CD4-positive, alpha-beta T cell treated with Interferon gamma for 1 hour (primary cell): ENCODE results near the gene CHCHD1.
"Not testable (repeated sequence)": the region's sequence is repeated elsewhere in the genome, so short reads cannot be mapped to it uniquely, and the experiment has no call there.

ENCODE experiments used
- DNase-seq: peaks from one replicate; pipeline ENCODE4 v3.0.0-alpha.2; 2020

Gene CHCHD1

GRCh38 chr10:73781879-73782748, at the start of gene CHCHD1:
TSS of gene CHCHD1 (plus strand) at chr10:73782048. CDS start at chr10:73782076, 28 bp downstream.
- peak; percentile 83 for DNase-seq

- DNase-seq, result no peak
These were observed 49.4 kb upstream of the CHCHD1 start for GRCh38 chr10:73732426-73732825.

- DNase-seq, result no peak
These were observed 48.8 kb upstream of the CHCHD1 start for GRCh38 chr10:73732931-73733623.

GRCh38 chr10:73734028-73734720, 47.7 kb upstream of the CHCHD1 start:
- DNase-seq, result no peak

DNA sequence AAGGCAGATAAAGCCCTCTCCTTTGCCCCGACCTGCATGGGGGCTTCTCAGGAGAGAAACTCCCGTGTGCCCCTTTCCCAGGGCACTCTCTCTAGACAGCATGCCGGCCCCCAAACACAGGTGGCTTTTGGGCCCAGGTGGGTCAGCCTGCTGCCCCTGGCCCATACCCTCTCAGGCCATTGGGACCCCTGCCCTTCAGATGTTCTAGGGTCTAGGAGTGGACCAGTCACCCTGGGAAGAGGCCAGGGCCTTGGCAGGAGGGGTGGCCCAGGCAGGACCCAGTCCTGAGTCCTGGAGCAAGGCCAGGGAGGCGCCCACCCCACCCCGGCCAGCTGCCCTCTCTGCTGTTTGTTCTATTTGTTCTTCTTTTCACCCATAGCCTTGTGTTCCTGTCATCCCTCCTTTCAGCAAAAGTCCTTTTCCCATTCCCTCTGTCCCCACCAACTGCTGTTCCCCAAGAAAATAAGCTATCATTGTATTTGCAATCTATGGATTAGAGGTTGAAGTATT, 47.0 kb upstream of the CHCHD1 start:
- no peak for DNase-seq

DNA sequence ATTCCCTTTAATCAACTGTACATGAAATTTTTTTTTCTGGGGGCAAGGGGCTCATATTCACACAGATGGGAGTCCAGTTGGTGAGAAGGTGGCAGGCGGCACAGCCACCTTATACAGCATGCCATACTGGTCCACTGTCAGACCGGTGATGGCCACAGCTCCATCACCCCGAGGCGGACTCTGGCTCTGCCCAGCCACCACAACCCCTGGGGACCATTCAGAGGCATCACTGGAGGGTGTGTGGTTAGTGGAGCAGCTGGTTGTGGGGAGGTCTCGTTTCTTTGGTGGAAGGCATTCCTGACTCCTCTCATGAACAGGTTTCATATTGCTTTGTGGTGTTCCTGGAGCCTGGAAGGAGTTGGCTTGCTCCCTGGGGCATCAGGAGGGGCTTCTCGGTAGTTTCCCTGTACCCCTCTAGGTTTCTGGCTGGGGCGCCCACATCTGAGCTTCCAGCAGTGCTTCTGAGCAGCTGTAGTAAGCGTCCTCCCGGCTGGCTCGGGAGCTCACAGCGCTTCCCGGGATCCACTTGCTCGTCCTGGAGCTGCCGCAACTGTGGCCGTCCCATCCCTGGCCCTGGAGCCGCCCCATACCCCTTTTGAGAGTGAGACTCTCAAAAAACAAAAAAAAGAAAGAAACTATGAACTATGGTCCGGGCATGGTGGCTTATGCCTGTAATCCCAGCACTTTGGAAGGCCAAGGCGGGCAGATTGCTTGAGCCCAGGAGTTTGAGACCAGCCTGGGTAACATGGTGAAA, 41.2 kb upstream of the CHCHD1 start:
- DNase-seq, result not testable (repeated sequence)

GRCh38 chr10:73742454-73742734, 39.5 kb upstream of the CHCHD1 start:
- DNase-seq, result no peak

GRCh38 chr10:73743327-73743904, 38.4 kb upstream of the CHCHD1 start:
- DNase-seq, result no peak

DNA sequence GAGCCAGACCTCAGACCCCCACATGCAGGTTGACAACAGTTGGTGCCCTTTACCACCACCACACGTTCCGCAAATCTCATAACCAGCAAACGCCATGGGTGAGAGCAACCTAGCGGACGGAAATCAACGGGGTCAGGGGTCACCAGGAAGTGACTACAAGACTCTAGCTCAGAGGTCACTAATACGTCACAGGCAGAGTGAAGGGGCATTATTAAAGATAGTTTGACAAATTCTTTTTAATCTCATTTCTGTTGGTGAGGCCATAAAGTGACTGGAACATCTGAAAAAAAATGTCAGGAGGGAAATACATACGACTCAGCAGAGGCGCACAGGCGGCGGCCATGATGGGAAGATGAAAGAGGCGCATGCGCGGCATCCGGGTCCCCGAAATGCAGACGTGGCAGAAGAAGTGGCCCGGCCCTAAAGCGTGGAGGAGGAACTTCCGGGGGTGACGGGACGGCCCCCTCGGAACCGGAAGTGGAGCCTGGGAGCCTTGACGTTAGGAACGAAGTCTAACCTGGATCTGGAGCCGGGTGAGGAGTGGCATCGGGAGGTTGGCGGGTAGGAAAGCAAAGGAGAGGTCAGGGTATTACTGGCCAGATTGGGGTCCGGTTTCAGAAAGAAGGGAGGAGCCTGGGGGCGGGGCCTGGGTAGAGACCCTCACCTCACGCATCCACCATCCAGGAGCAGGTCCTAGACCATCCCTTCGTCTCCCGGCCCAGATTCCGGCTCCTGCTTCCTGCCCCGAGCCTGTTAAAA, 37.8 kb upstream of the CHCHD1 start, which contains the start of gene SEC24C:
Gene SEC24C, plus strand, starts transcription at position 468 of the 759 bp plus-strand sequence. CDS start 2,461 bp downstream, outside the sequence.
- peak; percentile 95 for DNase-seq

- peak; percentile 41 for DNase-seq
These were observed 37.2 kb upstream of the CHCHD1 start for GRCh38 chr10:73744664-73744975.

DNA sequence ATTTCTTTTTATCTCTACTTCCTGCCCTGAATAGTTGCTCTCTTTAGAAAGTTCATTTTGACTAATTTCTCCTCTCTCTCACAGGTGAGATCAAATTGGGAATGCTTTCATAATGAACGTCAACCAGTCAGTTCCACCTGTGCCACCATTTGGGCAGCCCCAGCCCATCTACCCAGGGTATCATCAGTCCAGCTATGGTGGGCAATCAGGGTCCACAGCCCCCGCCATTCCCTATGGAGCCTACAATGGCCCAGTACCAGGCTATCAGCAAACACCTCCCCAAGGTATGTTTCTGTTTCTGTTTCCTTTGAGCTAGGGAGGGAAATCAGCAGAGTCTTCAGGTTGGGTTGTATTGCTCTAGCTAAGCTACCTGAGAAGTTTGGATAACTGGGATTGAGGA, 35.1 kb upstream of the CHCHD1 start:
- no peak for DNase-seq

GRCh38 chr10:73750819-73751218, 31.0 kb upstream of the CHCHD1 start:
- no peak for DNase-seq

- DNase-seq, result no peak
These were observed 25.7 kb upstream of the CHCHD1 start for GRCh38 chr10:73756183-73756582.

GRCh38 chr10:73758704-73759511, 22.9 kb upstream of the CHCHD1 start:
- peak; percentile 7 for DNase-seq

DNA sequence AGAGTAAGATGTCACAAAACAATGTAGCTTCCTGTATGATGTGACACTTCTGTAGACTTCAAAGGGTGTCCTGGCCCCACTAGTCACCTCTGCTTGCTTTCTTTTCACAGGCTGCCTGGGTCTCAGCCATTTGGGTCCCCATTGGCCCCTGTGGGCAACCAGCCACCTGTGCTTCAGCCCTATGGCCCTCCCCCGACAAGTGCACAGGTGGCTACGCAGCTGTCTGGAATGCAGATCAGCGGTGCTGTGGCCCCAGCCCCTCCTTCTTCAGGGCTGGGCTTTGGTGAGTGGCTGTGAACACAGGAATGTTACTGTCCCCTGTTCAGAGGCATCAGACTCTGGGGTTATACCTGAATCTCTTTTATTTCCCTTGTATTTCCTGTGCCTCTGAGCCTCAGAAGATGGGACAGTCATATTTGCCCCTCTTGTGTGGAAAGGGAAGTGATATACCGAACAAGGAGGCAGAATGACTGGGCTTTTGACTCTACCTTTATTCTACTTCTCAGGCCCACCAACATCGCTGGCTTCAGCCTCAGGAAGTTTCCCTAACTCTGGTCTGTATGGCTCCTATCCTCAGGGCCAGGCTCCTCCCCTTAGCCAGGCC, 22.2 kb upstream of the CHCHD1 start:
- peak; percentile 78 for DNase-seq

DNA sequence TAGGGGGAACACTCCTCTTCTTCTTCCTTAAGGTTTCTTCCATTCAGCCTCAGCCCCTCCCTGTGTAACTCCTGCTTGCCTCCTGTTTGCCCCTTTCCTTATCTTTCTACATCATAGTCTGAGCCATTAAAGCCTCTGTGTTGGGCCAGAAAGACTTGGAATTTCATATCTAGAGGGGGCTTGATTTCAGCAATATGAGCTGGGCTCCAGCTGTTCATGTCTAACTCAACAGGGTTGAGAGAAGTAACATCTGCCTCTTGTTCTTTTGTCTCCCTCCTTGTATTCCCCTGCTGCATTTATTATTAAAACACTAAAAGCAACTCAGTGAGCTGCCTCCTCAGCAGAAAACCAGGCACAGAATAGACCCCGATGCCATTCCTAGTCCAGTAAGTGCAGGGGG, 20.1 kb upstream of the CHCHD1 start:
- no peak for DNase-seq

- DNase-seq, result no peak
These were observed 18.9 kb upstream of the CHCHD1 start for GRCh38 chr10:73762915-73763314.

GRCh38 chr10:73763343-73763742, 18.5 kb upstream of the CHCHD1 start:
- DNase-seq, result peak; percentile 30

GRCh38 chr10:73765066-73765465, 16.8 kb upstream of the CHCHD1 start:
- DNase-seq, result no peak

- DNase-seq, result peak; percentile 58
These were observed 13.0 kb upstream of the CHCHD1 start for GRCh38 chr10:73768881-73769280.
